C4-2B (cell line): ENCODE data around the gene DCLK1.

Experiments
- H3K27ac ChIP-seq: fragments of 450-650 bp; 2 replicates; pipeline ENCODE4 v1.5.1; 2017
- CTCF ChIP-seq: fragments of 450-650 bp; conservative IDR thresholded peaks from 2 replicates; pipeline ENCODE4 v1.5.1; 2017; ENCODE audit warnings: mild to moderate bottlenecking
- ZFX ChIP-seq: fragments of 450-650 bp; IDR thresholded peaks from 2 replicates; pipeline ENCODE4 v1.6.1; 2017

DCLK1 gene

GRCh38 chr13:35995136-35995535 lies 136.0 kb downstream of the DCLK1 start:
- no peak overlapping the region for H3K27ac ChIP-seq
- TF ChIP-seq CTCF (no peak), ZFX (no peak)

DNA sequence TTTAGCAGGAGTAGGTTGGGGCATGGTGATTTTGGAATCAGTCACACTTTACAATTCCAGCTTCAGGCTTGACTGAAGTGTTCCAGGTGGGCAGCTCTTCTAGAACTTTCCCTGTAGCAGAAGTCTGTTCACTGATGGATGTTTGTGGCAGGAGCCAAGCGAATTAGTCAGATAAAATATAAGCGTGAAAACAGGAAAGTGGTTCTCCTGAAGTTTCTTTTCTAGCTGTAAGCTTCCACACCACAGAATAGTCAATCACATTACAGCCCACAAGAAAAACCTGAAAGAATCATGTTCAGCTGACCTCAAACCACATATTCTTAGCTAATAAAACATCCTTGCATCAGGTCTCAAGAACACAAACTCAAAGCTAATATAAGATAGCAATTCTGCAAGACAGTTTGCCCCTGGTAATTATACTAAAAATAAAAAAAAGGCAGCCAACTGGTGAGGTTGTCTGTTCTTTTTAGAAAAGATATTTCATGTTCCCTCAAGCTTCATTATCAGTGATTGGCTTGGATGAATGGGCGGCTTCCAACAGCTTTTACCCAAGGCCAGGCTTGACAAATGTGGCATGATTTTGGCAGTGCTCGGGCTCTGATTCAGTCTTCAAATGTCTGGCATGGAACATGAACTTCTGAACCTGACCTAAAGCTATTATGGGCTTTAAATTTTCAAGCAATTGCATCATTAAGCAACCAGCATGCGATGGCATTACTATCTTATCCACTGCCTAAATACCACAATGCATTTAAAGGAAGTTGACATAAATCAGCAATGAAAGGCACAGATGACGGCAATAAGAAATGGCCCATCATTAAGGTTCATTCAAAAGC lies 136.8 kb downstream of the DCLK1 start:
- TF ChIP-seq CTCF = no peak
- no peak overlapping the region for H3K27ac ChIP-seq

- TF ChIP-seq ZFX (no peak), CTCF (no peak)
These were observed 137.5 kb downstream of the DCLK1 start for GRCh38 chr13:35993686-35994085.

DNA sequence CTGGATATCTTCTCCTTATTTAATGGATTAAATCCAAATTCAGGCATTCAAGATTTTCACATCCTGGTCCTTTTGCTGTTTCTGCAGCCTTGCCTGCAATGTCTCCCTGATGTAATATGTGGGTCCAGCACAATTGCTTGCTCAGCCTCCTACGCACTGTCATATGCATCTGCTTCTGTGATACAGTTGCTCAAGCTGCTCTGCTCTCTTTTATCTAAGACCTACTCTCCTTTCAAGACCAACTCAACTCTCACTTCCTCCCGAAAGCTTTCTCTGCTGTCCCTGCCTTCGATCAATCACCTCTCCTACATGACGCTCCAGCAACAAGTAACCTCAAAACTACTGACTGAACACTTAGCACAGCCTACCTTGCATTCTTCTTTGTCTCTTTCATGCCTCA lies 138.2 kb downstream of the DCLK1 start:
- H3K27ac ChIP-seq = no peak overlapping the region

More at GRCh38 chr13:35993686-35994085, 137.5 kb downstream of the DCLK1 start:
- H3K27ac ChIP-seq = no peak overlapping the region

DNA sequence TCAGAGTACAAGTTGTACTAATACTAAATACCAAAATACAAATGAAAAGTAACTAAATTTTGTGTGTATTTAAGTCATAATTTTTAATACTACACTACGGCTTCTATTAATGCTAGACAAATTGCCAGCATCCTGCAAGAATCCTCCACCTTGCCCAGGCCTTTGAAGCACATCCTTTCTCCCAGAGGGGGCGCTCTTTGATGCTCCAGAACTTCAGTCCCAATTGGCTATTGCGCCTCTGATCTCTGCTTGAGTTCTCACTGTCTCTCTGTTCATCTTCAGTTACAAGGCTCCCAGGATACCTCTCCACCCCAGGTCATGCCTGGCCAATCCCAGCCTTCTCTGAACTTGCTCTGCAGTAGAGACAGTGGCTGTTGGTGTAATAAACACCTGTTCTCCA lies 141.0 kb downstream of the DCLK1 start:
- H3K27ac ChIP-seq = no peak overlapping the region
- TF ChIP-seq ZFX (no peak), CTCF (peak; percentile 27)

More for the DNA sequence above, 138.2 kb downstream of the DCLK1 start:
- TF ChIP-seq ZFX (no peak), CTCF (no peak)

DNA sequence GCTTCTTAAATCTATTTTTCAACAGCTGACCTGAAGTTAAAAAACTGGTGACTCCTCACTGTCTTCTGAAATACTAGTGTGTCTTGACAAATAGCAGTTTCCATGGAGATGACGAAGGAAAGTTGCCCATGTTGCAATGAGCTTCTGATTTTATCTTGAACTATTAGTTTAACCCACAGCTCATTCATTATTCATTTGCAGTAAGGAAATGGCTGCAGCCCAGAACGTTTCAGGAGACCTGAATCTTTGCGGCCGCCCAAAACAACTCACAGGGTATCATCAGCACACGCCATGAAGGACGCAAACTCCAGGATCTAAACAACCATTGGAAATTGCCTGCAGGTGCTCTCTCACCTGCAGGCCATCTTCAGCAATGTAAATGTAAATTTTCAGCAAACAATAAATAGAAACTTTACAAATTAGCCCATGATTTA lies 142.5 kb downstream of the DCLK1 start:
- TF ChIP-seq ZFX (no peak), CTCF (no peak)
- H3K27ac ChIP-seq = no peak overlapping the region

GRCh38 chr13:35987572-35988513 lies 143.3 kb downstream of the DCLK1 start:
- H3K27ac ChIP-seq = no peak overlapping the region
- TF ChIP-seq ZFX (no peak), CTCF (no peak)
